ENCODE measurements around the gene RHOV. TPM values are rescaled to one million over a fixed set of nuclear protein-coding genes. Genes with fewer than 3 reads are reported as not detected.

The RHOV gene, protein sequence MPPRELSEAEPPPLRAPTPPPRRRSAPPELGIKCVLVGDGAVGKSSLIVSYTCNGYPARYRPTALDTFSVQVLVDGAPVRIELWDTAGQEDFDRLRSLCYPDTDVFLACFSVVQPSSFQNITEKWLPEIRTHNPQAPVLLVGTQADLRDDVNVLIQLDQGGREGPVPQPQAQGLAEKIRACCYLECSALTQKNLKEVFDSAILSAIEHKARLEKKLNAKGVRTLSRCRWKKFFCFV
- total RNA-seq, result 0.36 TPM in 1 of 2 replicates, not detected in the other

DNA sequence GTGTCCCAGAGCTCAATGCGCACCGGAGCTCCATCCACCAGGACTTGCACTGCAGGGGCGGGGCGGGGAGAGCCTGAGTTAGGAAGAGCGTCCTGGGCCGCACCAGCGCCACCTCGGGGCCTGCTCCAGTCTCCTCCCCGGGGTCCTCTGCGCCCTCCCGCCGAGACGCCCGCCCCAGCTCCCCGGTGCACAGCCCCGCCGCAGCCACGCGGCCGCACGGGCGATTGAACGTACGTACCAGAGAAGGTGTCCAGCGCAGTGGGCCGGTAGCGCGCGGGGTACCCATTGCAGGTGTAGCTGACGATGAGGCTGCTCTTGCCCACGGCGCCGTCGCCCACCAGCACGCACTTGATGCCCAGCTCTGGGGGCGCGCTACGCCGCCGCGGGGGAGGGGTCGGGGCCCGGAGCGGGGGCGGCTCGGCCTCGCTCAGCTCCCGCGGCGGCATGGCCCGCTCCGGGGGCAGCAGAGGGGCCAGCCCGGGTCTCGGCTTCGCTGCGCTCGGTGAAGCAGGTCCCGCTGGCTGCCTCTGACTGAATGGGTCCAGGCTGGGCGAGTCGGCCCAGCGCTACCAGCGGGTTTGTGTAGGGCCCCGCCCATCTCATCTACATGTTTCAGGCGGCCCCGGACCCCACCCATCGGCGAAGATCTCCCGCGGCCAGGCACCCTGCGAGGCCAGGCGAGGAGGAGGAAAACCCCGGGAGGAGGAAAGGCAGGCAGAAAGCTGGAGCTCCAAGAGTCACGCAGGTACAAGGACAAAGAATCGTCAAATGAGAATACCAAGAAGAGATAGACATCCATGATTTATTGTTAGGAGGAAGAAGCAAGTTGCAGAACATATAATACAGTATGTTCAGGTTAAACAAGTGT lies at the start of gene RHOV:
RHOV (minus strand) TSS at position 541 of the 868 bp plus-strand sequence; CDS start at position 446, 95 bp downstream.
- Histone ChIP-seq H3K79me2 (ENCODE audit: insufficient read depth, low read length) (no peaks in the 10 kb centered on the region), H3K27ac (ENCODE audit: low read depth, low read length) (no peak within 1 kb of the TSS), H3K9me3 (ENCODE audit: low read depth, low read length) (no peaks in the 10 kb centered on the region), H3K4me2 (ENCODE audit: insufficient read depth, low read length) (peak within 1 kb of the TSS; percentile 78), H2AFZ (ENCODE audit: low read length) (no peak within 1 kb of the TSS), H4K20me1 (ENCODE audit: insufficient read depth, low read length) (no peaks in the 10 kb centered on the region), H3K4me3 (ENCODE audit: insufficient read depth, low read length) (peak within 1 kb of the TSS; percentile 67), H3K4me1 (ENCODE audit: insufficient read depth, low read length) (peaks cover 4% of the 10 kb centered on the region), H3K36me3 (ENCODE audit: insufficient read depth, low read length) (no peaks in the 10 kb centered on the region), H3K27me3 (ENCODE audit: insufficient read depth, low read length) (peaks cover 26% of the 10 kb centered on the region)
- TF ChIP-seq, protein P1, sequence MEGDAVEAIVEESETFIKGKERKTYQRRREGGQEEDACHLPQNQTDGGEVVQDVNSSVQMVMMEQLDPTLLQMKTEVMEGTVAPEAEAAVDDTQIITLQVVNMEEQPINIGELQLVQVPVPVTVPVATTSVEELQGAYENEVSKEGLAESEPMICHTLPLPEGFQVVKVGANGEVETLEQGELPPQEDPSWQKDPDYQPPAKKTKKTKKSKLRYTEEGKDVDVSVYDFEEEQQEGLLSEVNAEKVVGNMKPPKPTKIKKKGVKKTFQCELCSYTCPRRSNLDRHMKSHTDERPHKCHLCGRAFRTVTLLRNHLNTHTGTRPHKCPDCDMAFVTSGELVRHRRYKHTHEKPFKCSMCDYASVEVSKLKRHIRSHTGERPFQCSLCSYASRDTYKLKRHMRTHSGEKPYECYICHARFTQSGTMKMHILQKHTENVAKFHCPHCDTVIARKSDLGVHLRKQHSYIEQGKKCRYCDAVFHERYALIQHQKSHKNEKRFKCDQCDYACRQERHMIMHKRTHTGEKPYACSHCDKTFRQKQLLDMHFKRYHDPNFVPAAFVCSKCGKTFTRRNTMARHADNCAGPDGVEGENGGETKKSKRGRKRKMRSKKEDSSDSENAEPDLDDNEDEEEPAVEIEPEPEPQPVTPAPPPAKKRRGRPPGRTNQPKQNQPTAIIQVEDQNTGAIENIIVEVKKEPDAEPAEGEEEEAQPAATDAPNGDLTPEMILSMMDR (IDR thresholded peaks at IDR 0.05; ENCODE audit: extremely low read depth, low read depth, low read length), result no peak
- peak; percentile 93 for DNase-seq (ENCODE audit: insufficient read length, low spot score, missing footprints)

DNA sequence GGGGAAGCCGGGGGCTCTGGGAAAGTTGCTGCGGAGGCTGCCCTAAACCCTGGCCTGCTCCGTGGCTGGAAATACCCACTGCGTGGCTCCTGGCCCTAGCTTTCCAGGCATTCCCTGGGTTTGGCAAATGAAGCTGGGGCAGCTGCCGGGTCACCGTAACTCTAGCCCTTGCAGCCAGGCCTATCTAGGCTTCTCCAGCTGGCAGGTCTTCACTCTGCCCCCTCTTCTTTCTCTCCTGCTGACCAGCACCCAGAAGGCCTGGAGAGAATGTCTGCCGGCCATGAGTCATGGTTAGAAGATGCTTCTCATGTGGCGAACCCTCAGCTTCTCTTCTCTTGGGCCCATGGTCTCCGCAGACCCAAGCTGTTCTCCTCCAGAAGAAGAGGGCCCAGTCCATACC lies 49.5 kb upstream of the RHOV start:
- no peak overlapping the region for H3K27ac ChIP-seq (ENCODE audit: low read depth, low read length)
- H3K4me3 ChIP-seq (ENCODE audit: insufficient read depth, low read length), result no peak overlapping the region
- TF ChIP-seq, protein P1 (IDR thresholded peaks at IDR 0.05; ENCODE audit: extremely low read depth, low read depth, low read length), result no peak
- H3K9me3 ChIP-seq (ENCODE audit: low read depth, low read length), result no peaks in the 10 kb centered on the region
- H3K4me1 ChIP-seq (ENCODE audit: insufficient read depth, low read length), result no peaks in the 10 kb centered on the region
- peaks cover 34% of the 10 kb centered on the region for H3K27me3 ChIP-seq (ENCODE audit: insufficient read depth, low read length)
- no peaks in the 10 kb centered on the region for H4K20me1 ChIP-seq (ENCODE audit: insufficient read depth, low read length)
- DNase-seq (ENCODE audit: insufficient read length, low spot score, missing footprints), result peak; percentile 62
- H3K36me3 ChIP-seq (ENCODE audit: insufficient read depth, low read length), result no peaks in the 10 kb centered on the region
- H3K79me2 ChIP-seq (ENCODE audit: insufficient read depth, low read length), result no peaks in the 10 kb centered on the region
- no peak overlapping the region for H2AFZ ChIP-seq (ENCODE audit: low read length)
- no peak overlapping the region for H3K4me2 ChIP-seq (ENCODE audit: insufficient read depth, low read length)

DNA sequence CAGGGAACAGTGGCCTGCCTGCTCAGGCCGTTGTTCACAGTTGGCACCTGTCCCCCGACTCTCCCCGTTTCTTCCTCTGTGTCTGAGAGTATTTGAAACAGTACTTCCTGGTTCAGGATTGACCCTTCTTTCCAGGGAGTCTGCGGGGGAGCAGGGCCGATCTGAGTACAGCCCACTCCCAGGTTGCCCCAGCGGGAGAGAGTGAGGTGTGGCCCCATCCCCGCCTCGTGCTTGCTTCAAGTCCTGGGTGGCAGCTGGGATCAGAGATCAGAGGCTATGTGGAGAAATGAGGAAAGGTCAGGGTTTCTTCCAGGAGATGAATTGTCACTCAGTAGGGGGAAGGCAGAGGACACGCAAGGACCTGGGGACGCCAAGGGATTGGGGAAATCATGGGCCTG lies 48.6 kb upstream of the RHOV start:
- H3K4me2 ChIP-seq (ENCODE audit: insufficient read depth, low read length), result no peak overlapping the region
- H3K4me3 ChIP-seq (ENCODE audit: insufficient read depth, low read length), result no peak overlapping the region
- H2AFZ ChIP-seq (ENCODE audit: low read length), result no peak overlapping the region
- no peaks in the 10 kb centered on the region for H3K4me1 ChIP-seq (ENCODE audit: insufficient read depth, low read length)
- TF ChIP-seq, protein P1 (IDR thresholded peaks at IDR 0.05; ENCODE audit: extremely low read depth, low read depth, low read length), result no peak
- DNase-seq (ENCODE audit: insufficient read length, low spot score, missing footprints), result peak; percentile 54
- H3K36me3 ChIP-seq (ENCODE audit: insufficient read depth, low read length), result no peaks in the 10 kb centered on the region
- H3K27ac ChIP-seq (ENCODE audit: low read depth, low read length), result no peak overlapping the region
- peaks cover 28% of the 10 kb centered on the region for H3K27me3 ChIP-seq (ENCODE audit: insufficient read depth, low read length)
- no peaks in the 10 kb centered on the region for H3K9me3 ChIP-seq (ENCODE audit: low read depth, low read length)
- no peaks in the 10 kb centered on the region for H4K20me1 ChIP-seq (ENCODE audit: insufficient read depth, low read length)
- H3K79me2 ChIP-seq (ENCODE audit: insufficient read depth, low read length), result no peaks in the 10 kb centered on the region
